Measurements from ENCODE around the gene CASP9. TPM values are rescaled to one million over a fixed set of nuclear protein-coding genes. Genes with fewer than 3 reads are reported as not detected.

CASP9 gene
- polyA plus RNA-seq, 1 experiment = 10.4 TPM

GRCh38 chr1:15526490-15527339 lies 2.7 kb upstream of the CASP9 start, which contains the start of gene DNAJC16:
Gene DNAJC16, plus strand, starts transcription at chr1:15526848. Its CDS starts 2,258 bp downstream, at chr1:15529106.
- H3K9me3 ChIP-seq (ENCODE audit: control insufficient read depth, insufficient read depth, low read length) = peaks cover 4% of the 10 kb centered on the region; the same call in 1 of the 2 replicates
- DNase-seq (ENCODE audit: low read depth, low spot score) = peak; percentile 100
- no peaks in the 10 kb centered on the region for H3K27me3 ChIP-seq (ENCODE audit: control insufficient read depth, insufficient read depth, low read length)
- TF ChIP-seq, protein P1, sequence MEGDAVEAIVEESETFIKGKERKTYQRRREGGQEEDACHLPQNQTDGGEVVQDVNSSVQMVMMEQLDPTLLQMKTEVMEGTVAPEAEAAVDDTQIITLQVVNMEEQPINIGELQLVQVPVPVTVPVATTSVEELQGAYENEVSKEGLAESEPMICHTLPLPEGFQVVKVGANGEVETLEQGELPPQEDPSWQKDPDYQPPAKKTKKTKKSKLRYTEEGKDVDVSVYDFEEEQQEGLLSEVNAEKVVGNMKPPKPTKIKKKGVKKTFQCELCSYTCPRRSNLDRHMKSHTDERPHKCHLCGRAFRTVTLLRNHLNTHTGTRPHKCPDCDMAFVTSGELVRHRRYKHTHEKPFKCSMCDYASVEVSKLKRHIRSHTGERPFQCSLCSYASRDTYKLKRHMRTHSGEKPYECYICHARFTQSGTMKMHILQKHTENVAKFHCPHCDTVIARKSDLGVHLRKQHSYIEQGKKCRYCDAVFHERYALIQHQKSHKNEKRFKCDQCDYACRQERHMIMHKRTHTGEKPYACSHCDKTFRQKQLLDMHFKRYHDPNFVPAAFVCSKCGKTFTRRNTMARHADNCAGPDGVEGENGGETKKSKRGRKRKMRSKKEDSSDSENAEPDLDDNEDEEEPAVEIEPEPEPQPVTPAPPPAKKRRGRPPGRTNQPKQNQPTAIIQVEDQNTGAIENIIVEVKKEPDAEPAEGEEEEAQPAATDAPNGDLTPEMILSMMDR (IDR thresholded peaks at IDR 0.05; ENCODE audit: low read depth, low read length) = peak; percentile 27; the same call in 1 of the 2 replicates
- ChIA-PET POLR2A (interaction anchor here (0.6 kb wide), 2 partner anchors 162 to 368 kb away, joined by 3 read pairs; no protein-coding TSS in a partner anchor), CTCF (no interaction called here)
- H3K27ac ChIP-seq (ENCODE audit: low read depth, low read length) = peak within 1 kb of the TSS; percentile 77
- peak within 1 kb of the TSS; percentile 84 for H3K4me3 ChIP-seq (ENCODE audit: low read depth, low read length)

- peak overlapping the region; percentile 84 for H3K4me3 ChIP-seq (ENCODE audit: low read depth, low read length)
- TF ChIP-seq, protein P1 (IDR thresholded peaks at IDR 0.05; ENCODE audit: low read depth, low read length) = no peak
- no peak for DNase-seq (ENCODE audit: low read depth, low spot score)
- POLR2A ChIA-PET = interaction anchor here (0.6 kb wide), 2 partner anchors 77 to 367 kb away, joined by 3 read pairs; no protein-coding TSS in a partner anchor
- CTCF ChIA-PET = no interaction called here
- H3K27ac ChIP-seq (ENCODE audit: low read depth, low read length) = no peak overlapping the region
- no peaks in the 10 kb centered on the region for H3K27me3 ChIP-seq (ENCODE audit: control insufficient read depth, insufficient read depth, low read length)
- H3K9me3 ChIP-seq (ENCODE audit: control insufficient read depth, insufficient read depth, low read length) = peaks cover 4% of the 10 kb centered on the region; the same call in 1 of the 2 replicates
These were observed 2.0 kb upstream of the CASP9 start for GRCh38 chr1:15526021-15526489.

DNA sequence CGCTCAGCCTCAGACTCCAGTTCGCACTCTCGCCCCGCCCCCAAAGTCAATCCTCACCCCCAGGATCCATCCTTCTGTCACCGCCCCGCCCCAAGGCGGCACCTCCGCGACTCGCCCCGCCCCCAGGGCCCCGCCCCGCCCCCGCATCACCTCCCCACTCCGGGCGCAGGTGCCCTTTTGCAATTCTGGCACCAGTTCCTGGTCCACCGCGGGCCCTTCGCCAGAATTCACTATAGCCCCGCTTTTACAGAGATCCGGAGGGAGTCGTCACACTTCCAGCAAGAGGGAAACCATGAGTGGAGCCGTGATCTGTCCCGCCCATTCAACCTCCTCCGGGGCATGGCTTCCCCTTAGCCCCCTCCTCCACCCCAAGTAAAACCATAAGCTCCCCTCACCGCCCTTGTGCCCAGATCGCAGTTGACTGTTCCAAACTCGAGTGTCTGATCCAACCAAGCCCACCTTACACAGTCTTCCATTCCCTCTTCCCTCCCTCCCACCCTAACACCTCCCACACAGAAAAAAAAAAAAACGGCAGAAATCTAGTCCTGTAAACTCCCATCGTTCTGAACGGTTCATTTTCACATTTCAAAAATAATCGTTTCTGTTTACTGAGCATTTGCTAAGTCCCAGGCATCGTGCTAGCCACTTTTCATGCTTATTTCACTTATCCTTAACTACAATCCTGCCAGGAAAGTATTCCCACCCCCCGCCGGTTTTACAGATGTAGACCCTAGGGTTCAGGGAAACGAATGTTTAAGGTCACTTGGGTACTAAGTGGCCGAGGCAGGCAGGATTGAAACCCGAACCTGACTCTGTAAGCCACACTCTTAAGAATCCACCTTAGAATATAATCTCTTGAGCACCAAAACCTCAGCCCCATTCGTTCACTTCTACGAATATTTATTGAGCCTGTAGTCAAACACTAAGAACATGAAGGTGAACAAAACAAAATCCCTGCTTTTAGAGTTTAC lies 1.3 kb upstream of the CASP9 start:
- Histone ChIP-seq H3K4me3 (ENCODE audit: low read depth, low read length) (peak overlapping the region; percentile 84), H3K9me3 (ENCODE audit: control insufficient read depth, insufficient read depth, low read length) (peaks cover 4% of the 10 kb centered on the region; the same call in 1 of the 2 replicates), H3K27me3 (ENCODE audit: control insufficient read depth, insufficient read depth, low read length) (no peaks in the 10 kb centered on the region), H3K27ac (ENCODE audit: low read depth, low read length) (no peak overlapping the region)
- CTCF ChIA-PET = no interaction called here
- no peak for DNase-seq (ENCODE audit: low read depth, low spot score)
- TF ChIP-seq, protein P1 (IDR thresholded peaks at IDR 0.05; ENCODE audit: low read depth, low read length) = no peak
- POLR2A ChIA-PET = interaction anchor here (0.6 to 0.7 kb wide), 2 partner anchors 78 to 101 kb away, joined by 3 read pairs; no protein-coding TSS in a partner anchor

DNA sequence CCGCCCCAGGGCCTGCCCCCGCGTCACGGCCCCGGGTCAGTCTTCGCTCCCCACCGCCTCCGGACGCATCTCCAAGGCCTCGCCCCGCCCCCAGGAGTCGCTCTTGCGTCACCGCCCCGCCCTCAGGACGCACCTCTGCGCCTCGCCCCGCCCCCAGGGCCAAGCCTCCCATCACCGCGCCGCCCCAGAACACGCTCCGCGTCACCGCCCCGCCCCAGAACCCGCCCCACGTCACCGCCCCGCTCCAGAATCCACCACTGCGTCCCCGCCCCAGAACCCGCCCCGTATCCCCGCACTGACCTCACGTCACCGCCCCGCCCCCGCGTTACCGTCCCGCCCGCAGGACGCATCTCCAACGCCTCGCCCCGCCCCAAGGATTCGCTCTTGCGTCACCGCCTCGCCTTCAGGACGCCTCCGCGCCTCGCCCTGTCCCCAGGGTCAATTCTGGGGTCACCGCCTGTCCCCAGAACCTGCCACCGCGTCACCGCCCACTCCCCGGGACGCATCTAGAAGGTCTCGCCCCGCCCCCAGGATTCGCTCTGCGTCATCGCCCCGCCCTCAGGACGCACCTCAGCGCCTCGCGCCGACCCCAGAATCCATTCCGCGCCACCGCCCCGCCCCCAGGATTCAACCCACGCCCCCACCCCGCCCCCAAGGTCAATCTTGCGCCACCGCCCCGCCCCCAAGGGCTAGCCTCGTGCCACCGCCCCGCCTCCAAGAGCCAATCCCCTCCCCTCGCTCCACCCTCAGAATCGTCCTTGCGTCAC lies 451 bp upstream of the CASP9 start:
- Histone ChIP-seq H3K4me3 (ENCODE audit: low read depth, low read length) (peak overlapping the region; percentile 84), H3K9me3 (ENCODE audit: control insufficient read depth, insufficient read depth, low read length) (peaks cover 4% of the 10 kb centered on the region; the same call in 1 of the 2 replicates), H3K27me3 (ENCODE audit: control insufficient read depth, insufficient read depth, low read length) (no peaks in the 10 kb centered on the region), H3K27ac (ENCODE audit: low read depth, low read length) (peak overlapping the region; percentile 99)
- TF ChIP-seq, protein P1 (IDR thresholded peaks at IDR 0.05; ENCODE audit: low read depth, low read length) = no peak
- ChIA-PET CTCF (no interaction called here), POLR2A (interaction anchor here (0.7 kb wide), 1 partner anchor 100 kb away, joined by 3 read pairs; no protein-coding TSS in a partner anchor)
- DNase-seq (ENCODE audit: low read depth, low spot score) = peak; percentile 98
